H1 (cell line): ENCODE results near the gene MT4. TPM values are rescaled to one million over a fixed set of nuclear protein-coding genes. Genes with fewer than 3 reads are reported as not detected.

Experiments used
- CTCF ChIA-PET: fragments of 300-600 bp; sonication (Branson Sonifier 250); formaldehyde crosslinking; loops from one replicate; lab custom pipeline; 2021; ENCODE audit not compliant: partially characterized antibody; lab: Charles Lee
- POLR2A ChIA-PET: fragments of 300-600 bp; sonication (Branson Sonifier 250); formaldehyde crosslinking; loops from one replicate; lab custom pipeline; 2021; ENCODE audit warnings: inconsistent platforms; ENCODE audit not compliant: partially characterized antibody; lab: Charles Lee
- DNase-seq, 2 experiments: peaks; one replicate each; pipeline versions ENCODE4 v3.0.0 to v3.0.0-alpha.2; 2010 to 2022; ENCODE audit warnings: low spot score in 2 of 2, low read depth in 1 of 2, mixed read lengths in 1 of 2
- FAIRE-seq: peaks from 2 replicates; lab custom pipeline; 2011; peaks lifted over from hg19 to GRCh38; lab: Jason Lieb, UNC
- H2AFZ ChIP-seq: 2 replicates; pipeline ENCODE4 v1.8.1; 2012; ENCODE audit warnings: low read length, inconsistent platforms
- H2AK5ac ChIP-seq: 2 replicates; pipeline ENCODE4 v1.6.1; 2013; ENCODE audit warnings: low read depth, low read length
- H2BK120ac ChIP-seq: replicated peaks from 2 replicates; pipeline ENCODE3; 2013; ENCODE audit warnings: low read depth, low read length, inconsistent platforms
- H2BK12ac ChIP-seq: 2 replicates; pipeline ENCODE4 v1.6.1; 2013; ENCODE audit warnings: low read depth, low read length
- H2BK15ac ChIP-seq: 2 replicates; pipeline ENCODE4 v1.6.1; 2013; ENCODE audit warnings: low read length
- H2BK20ac ChIP-seq: 2 replicates; pipeline ENCODE4 v1.6.1; 2013; ENCODE audit warnings: low read length
- H2BK5ac ChIP-seq: 2 replicates; pipeline ENCODE4 v1.6.1; 2013; ENCODE audit warnings: low read depth, low read length
- H3K14ac ChIP-seq: 2 replicates; pipeline ENCODE4 v1.6.1; 2013; ENCODE audit warnings: inconsistent platforms; ENCODE audit not compliant: insufficient read length
- H3K18ac ChIP-seq: 2 replicates; pipeline ENCODE4 v1.6.1; 2013; ENCODE audit warnings: low read length; ENCODE audit errors: extremely low read depth
- H3K23ac ChIP-seq: 2 replicates; pipeline ENCODE4 v1.6.1; 2013; ENCODE audit warnings: inconsistent platforms; ENCODE audit not compliant: insufficient read length
- H3K23me2 ChIP-seq: 2 replicates; pipeline ENCODE4 v1.6.1; 2013; ENCODE audit warnings: low read depth, low read length
- H3K27ac ChIP-seq: 2 replicates; pipeline ENCODE4 v1.6.1; 2011; ENCODE audit warnings: low read depth, low read length, inconsistent platforms
- H3K27me3 ChIP-seq, 4 experiments: replicated peaks in 1 of 4; 1 replicate in 1 of 4; 2 replicates in 3 of 4; pipeline versions ENCODE4 v1.6.1 to v1.8.1; 2011 to 2013; ENCODE audit warnings: low read length in 3 of 4, mild to moderate bottlenecking in 3 of 4, inconsistent platforms in 2 of 4, mixed read lengths in 2 of 4, moderate library complexity in 1 of 4; ENCODE audit not compliant: control insufficient read depth in 3 of 4, insufficient read depth in 3 of 4; ENCODE audit errors: extremely low read depth in 1 of 4
- H3K36me3 ChIP-seq, 4 experiments: 2 replicates each; pipeline versions ENCODE4 v1.6.1 to v1.8.1; 2011 to 2013; ENCODE audit warnings: mild to moderate bottlenecking in 4 of 4, low read length in 3 of 4, moderate library complexity in 2 of 4, control low read depth in 1 of 4, inconsistent platforms in 1 of 4; ENCODE audit not compliant: insufficient read depth in 4 of 4, control insufficient read depth in 2 of 4
- H3K4ac ChIP-seq: replicated peaks from 2 replicates; pipeline ENCODE3; 2013; ENCODE audit warnings: low read length, low read depth, mixed read lengths, inconsistent platforms; ENCODE audit not compliant: insufficient read length
- H3K4me1 ChIP-seq, 4 experiments: replicated peaks in 1 of 4; 1 replicate in 1 of 4; 2 replicates in 3 of 4; pipeline versions ENCODE4 v1.6.1 to v1.8.1; 2011 to 2013; ENCODE audit warnings: low read length in 3 of 4, inconsistent platforms in 2 of 4, mixed read lengths in 1 of 4; ENCODE audit not compliant: insufficient read depth in 4 of 4, control insufficient read depth in 3 of 4
- H3K4me2 ChIP-seq, 2 experiments: 2 replicates each; pipeline versions ENCODE4 v1.6.1 to v1.8.1; 2011 to 2013; ENCODE audit warnings: low read depth in 2 of 2, low read length in 2 of 2, control low read depth in 1 of 2, inconsistent platforms in 1 of 2, mild to moderate bottlenecking in 1 of 2; ENCODE audit not compliant: insufficient read depth in 1 of 2
- H3K4me3 ChIP-seq, 4 experiments: fragments of 200-600, 300-600 bp in 1 of 4; sonication (generic), shearing (Covaris generic), sonication (Bioruptor Twin) in 1 of 4; 2 replicates each; pipeline versions ENCODE4 v1.5.1 to v1.8.1; 2011 to 2016; ENCODE audit warnings: low read length in 4 of 4, low read depth in 3 of 4, control low read depth in 2 of 4, inconsistent platforms in 2 of 4, mild to moderate bottlenecking in 2 of 4, mixed read lengths in 1 of 4, moderate library complexity in 1 of 4; ENCODE audit not compliant: insufficient read depth in 2 of 4; ENCODE audit errors: extremely low read depth in 1 of 4
- H3K56ac ChIP-seq: replicated peaks from 2 replicates; pipeline ENCODE3; 2013; ENCODE audit warnings: low read depth, mild to moderate bottlenecking, mixed read lengths, low read length, inconsistent platforms; ENCODE audit not compliant: insufficient read length
- H3K79me1 ChIP-seq: 2 replicates; pipeline ENCODE4 v1.6.1; 2013; ENCODE audit warnings: low read depth, low read length, control low read depth
- H3K79me2 ChIP-seq, 2 experiments: 2 replicates each; pipeline versions ENCODE4 v1.6.1 to v1.8.1; 2012 to 2013; ENCODE audit warnings: low read length in 2 of 2, mild to moderate bottlenecking in 2 of 2, inconsistent platforms in 1 of 2; ENCODE audit not compliant: insufficient read depth in 2 of 2, control insufficient read depth in 1 of 2
- H3K9ac ChIP-seq, 4 experiments: replicated peaks in 1 of 4; 1 replicate in 1 of 4; 2 replicates in 3 of 4; pipeline versions ENCODE4 v1.6.1 to v1.8.1; 2011 to 2013; ENCODE audit warnings: low read depth in 3 of 4, low read length in 3 of 4, control low read depth in 2 of 4, mild to moderate bottlenecking in 2 of 4, moderate library complexity in 2 of 4, inconsistent platforms in 1 of 4; ENCODE audit errors: extremely low read depth in 1 of 4
- H3K9me3 ChIP-seq, 2 experiments: 2 replicates each; pipeline versions ENCODE4 v1.6.1 to v1.8.1; 2012 to 2013; ENCODE audit warnings: mild to moderate bottlenecking in 2 of 2, moderate library complexity in 2 of 2, control low read depth in 1 of 2, inconsistent platforms in 1 of 2, low read depth in 1 of 2, low read length in 1 of 2, mixed read lengths in 1 of 2; ENCODE audit not compliant: insufficient read depth in 2 of 2
- H4K20me1 ChIP-seq, 2 experiments: replicated peaks in 1 of 2; 2 replicates each; pipeline versions ENCODE3 to v1.8.1; 2011 to 2013; ENCODE audit warnings: inconsistent platforms in 2 of 2, low read length in 2 of 2, mild to moderate bottlenecking in 1 of 2; ENCODE audit not compliant: insufficient read depth in 2 of 2, control insufficient read depth in 1 of 2
- H4K5ac ChIP-seq: 2 replicates; pipeline ENCODE4 v1.6.1; 2013; ENCODE audit warnings: low read length, low read depth, mixed read lengths, inconsistent platforms; ENCODE audit not compliant: insufficient read length
- H4K8ac ChIP-seq: 2 replicates; pipeline ENCODE4 v1.8.0; 2013; ENCODE audit warnings: mild to moderate bottlenecking, moderate library complexity, low read length, inconsistent platforms; ENCODE audit not compliant: insufficient read depth; ENCODE audit errors: extremely low read depth
- H4K91ac ChIP-seq: replicated peaks from 2 replicates; pipeline ENCODE3; 2013; ENCODE audit warnings: low read length, mixed read lengths, inconsistent platforms; ENCODE audit not compliant: insufficient read length
- CBX8 ChIP-seq: fragments of 300-800, 300-1000 bp; sonication (generic); IDR thresholded peaks from 2 replicates; pipeline ENCODE4 v1.7.1; 2016; ENCODE audit warnings: low read depth, low read length, borderline replicate concordance
- GABPA ChIP-seq: IDR thresholded peaks from 2 replicates; pipeline ENCODE4 v1.6.1; 2011; ENCODE audit warnings: mild to moderate bottlenecking, low read length, moderate library complexity, borderline replicate concordance; ENCODE audit not compliant: insufficient read depth
- HDAC2 ChIP-seq, 2 experiments: fragments of 300-600 bp in 1 of 2; sonication (generic) in 1 of 2; IDR thresholded peaks; 2 replicates each; pipeline ENCODE4 v1.6.1; 2011 to 2012; ENCODE audit warnings: low read depth in 2 of 2, low read length in 2 of 2, mild to moderate bottlenecking in 2 of 2, moderate library complexity in 2 of 2, borderline replicate concordance in 1 of 2, inconsistent platforms in 1 of 2
- RAD21 ChIP-seq, 2 experiments: IDR thresholded peaks in 1 of 2; conservative IDR thresholded peaks in 1 of 2; 2 replicates each; pipeline ENCODE4 v1.6.1; 2011; ENCODE audit warnings: low read depth in 2 of 2, low read length in 2 of 2, improper control_type of control experiment in 1 of 2, inconsistent platforms in 1 of 2, mild to moderate bottlenecking in 1 of 2, moderate library complexity in 1 of 2
- SP4 ChIP-seq: IDR thresholded peaks from 2 replicates; pipeline ENCODE4 v1.6.1; 2012; ENCODE audit warnings: low read length, inconsistent platforms
- TEAD4 ChIP-seq: IDR thresholded peaks from 2 replicates; pipeline ENCODE4 v1.6.1; 2012; ENCODE audit warnings: low read depth, low read length, inconsistent platforms, mixed read lengths
- WGBS, 2 experiments: shearing (Covaris generic) in 1 of 2; methylation state at CpG; one replicate each; pipeline versions ENCODE4 v1.1.6 to v1.1.7; 2013 to 2015; ENCODE audit warnings: low lambda C conversion rate in 2 of 2, mixed read lengths in 2 of 2, inconsistent platforms in 1 of 2, low coverage in 1 of 2, missing lambda C conversion rate in 1 of 2; ENCODE audit not compliant: insufficient replicate concordance in 2 of 2, insufficient coverage in 1 of 2, insufficient read length in 1 of 2; ENCODE audit errors: extremely low coverage in 1 of 2, missing lambda C conversion rate in 1 of 2; 5-methylcytosine and 5-hydroxymethylcytosine counted together
- polyA plus RNA-seq, 7 experiments: library from polyadenylated mRNA; depleted of rRNA in 3 of 7; stranded (reverse) in 5 of 7; unstranded in 2 of 7; fragments of >200 nt in 5 of 7; fragments of 200-250 nt in 2 of 7; gene quantifications; 1 replicate in 5 of 7; 2 replicates in 1 of 7; 4 replicates in 1 of 7; pipeline versions ENCODE4 v1.2.1 to v1.2.3, GENCODE V29; 2011 to 2013; ENCODE audit warnings: missing spikeins in 2 of 7, mixed read lengths in 2 of 7
- total RNA-seq: library from RNA; stranded (reverse); fragmentation: NEBNext Ultra II Directional; extraction: Animal tissue kit (Norgen Biotek cat#: 25700); gene quantifications from 2 replicates; pipeline ENCODE4 v1.2.1, GENCODE V29; 2021
- TF ChIP-seq, protein P1 (sequence below): IDR thresholded peaks from 2 replicates; pipeline ENCODE4 v1.6.1; 2011; ENCODE audit warnings: low read depth, mild to moderate bottlenecking, low read length; ENCODE audit not compliant: insufficient read depth
- TF ChIP-seq, protein P2 (sequence below), 3 experiments: IDR thresholded peaks; 1 replicate in 2 of 3; 2 replicates in 1 of 3; pipeline versions ENCODE4 v1.5.1 to v1.6.1; 2011; ENCODE audit warnings: low read length in 3 of 3, mild to moderate bottlenecking in 3 of 3, inconsistent platforms in 2 of 3, low read depth in 1 of 3, moderate library complexity in 1 of 3; ENCODE audit not compliant: insufficient read depth in 1 of 3; ENCODE audit errors: control extremely low read depth in 1 of 3

The MT4 gene
- total and polyA plus RNA-seq, 2 of the 8 experiments (the other 6 are each of a cell fraction or from before 2014, with no cell fraction given) = not detected

DNA sequence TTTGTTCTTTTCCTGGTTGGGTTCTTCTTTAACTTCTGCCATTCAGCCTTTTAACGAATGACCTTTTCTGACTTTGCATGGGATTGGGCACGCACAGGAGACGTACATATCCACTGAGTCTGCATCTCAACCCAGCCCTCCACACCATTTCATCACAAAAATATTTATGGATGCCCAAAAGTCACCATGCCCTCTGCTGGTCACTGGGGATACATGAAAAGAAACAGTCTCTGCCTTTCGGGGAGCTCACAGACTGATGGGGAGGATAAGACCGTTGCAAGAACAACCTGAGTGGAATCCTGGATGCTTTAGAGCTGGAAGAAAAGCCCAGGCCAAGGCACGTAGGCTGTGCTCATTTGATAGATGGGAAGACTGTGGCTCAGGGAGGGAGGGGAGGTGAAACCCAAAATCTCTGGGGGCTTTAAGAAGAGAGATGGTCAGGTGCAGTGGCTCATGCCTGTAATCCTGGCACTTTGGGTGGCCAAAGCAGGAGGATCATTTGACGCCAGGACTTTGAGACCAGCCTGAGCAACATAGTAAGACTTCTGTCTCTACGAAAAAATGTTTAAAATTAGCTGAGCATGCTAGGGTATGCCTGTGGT lies 35.6 kb downstream of the MT4 start:
- ChIA-PET CTCF (interaction anchor here (0.6 to 9.2 kb wide), 47 partner anchors 9 to 366 kb away, joined by 3 to 85 read pairs (median 4); partner anchors contain the start of genes MT1A, MT1F, MT1G and MT3), POLR2A (interaction anchor here (0.6 to 0.9 kb wide), 3 partner anchors 23 to 502 kb away, joined by 3 read pairs; no protein-coding TSS in a partner anchor)
- H2BK20ac ChIP-seq = no peak overlapping the region
- H2BK12ac ChIP-seq = no peak overlapping the region
- no peak overlapping the region for H2BK15ac ChIP-seq
- no peak overlapping the region for H3K56ac ChIP-seq
- H4K91ac ChIP-seq = no peak overlapping the region
- FAIRE-seq = peak; percentile 63
- H3K9me3 ChIP-seq = no peaks in the 10 kb centered on the region
- WGBS, 2 experiments = 57% methylated on average over 8 of the region's 8 CpGs; no CpG with 5 or more reads in 1 of the 2 experiments
- H3K23ac ChIP-seq = no peak overlapping the region
- H3K9ac ChIP-seq = no peak overlapping the region
- DNase-seq = no peak
- no peaks in the 10 kb centered on the region for H3K79me2 ChIP-seq
- H3K23me2 ChIP-seq = no peaks in the 10 kb centered on the region
- H4K20me1 ChIP-seq = peaks cover 0 to 2% of the 10 kb centered on the region in 2 experiments
- H3K18ac ChIP-seq = no peak overlapping the region
- no peak overlapping the region for H2BK5ac ChIP-seq
- no peak overlapping the region for H3K4ac ChIP-seq
- H3K36me3 ChIP-seq = no peaks in the 10 kb centered on the region
- no peak overlapping the region for H2AK5ac ChIP-seq
- H4K5ac ChIP-seq = no peak overlapping the region
- H3K4me2 ChIP-seq = no peak overlapping the region
- no peaks in the 10 kb centered on the region for H3K4me1 ChIP-seq
- H2BK120ac ChIP-seq = no peak overlapping the region
- no peak overlapping the region for H3K27ac ChIP-seq
- H3K79me1 ChIP-seq = no peaks in the 10 kb centered on the region
- H3K14ac ChIP-seq = no peak overlapping the region
- H3K4me3 ChIP-seq = no peak overlapping the region
- no peak overlapping the region for H4K8ac ChIP-seq
- no peak overlapping the region for H2AFZ ChIP-seq
- peaks cover 0 to under 1% (median 0%) of the 10 kb centered on the region in 4 experiments; a peak in 1 of 7 replicates for H3K27me3 ChIP-seq
- TF ChIP-seq TEAD4 (no peak), SP4 (no peak), HDAC2 (IDR thresholded peaks at IDR 0.05; ENCODE audit: borderline replicate concordance in 1 of 2, low read depth in 2 of 2, low read length in 2 of 2) (no peak), GABPA (no peak), RAD21 (IDR thresholded peaks at IDR 0.05 in 1 of 2, conservative IDR thresholded peaks at IDR 0.05 in 1 of 2; ENCODE audit: low read depth in 2 of 2, low read length in 2 of 2) (peak; percentile 52 to 57), CBX8 (no peak)
- TF ChIP-seq, protein P1, sequence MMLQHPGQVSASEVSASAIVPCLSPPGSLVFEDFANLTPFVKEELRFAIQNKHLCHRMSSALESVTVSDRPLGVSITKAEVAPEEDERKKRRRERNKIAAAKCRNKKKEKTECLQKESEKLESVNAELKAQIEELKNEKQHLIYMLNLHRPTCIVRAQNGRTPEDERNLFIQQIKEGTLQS = no peak
- TF ChIP-seq, protein P2, sequence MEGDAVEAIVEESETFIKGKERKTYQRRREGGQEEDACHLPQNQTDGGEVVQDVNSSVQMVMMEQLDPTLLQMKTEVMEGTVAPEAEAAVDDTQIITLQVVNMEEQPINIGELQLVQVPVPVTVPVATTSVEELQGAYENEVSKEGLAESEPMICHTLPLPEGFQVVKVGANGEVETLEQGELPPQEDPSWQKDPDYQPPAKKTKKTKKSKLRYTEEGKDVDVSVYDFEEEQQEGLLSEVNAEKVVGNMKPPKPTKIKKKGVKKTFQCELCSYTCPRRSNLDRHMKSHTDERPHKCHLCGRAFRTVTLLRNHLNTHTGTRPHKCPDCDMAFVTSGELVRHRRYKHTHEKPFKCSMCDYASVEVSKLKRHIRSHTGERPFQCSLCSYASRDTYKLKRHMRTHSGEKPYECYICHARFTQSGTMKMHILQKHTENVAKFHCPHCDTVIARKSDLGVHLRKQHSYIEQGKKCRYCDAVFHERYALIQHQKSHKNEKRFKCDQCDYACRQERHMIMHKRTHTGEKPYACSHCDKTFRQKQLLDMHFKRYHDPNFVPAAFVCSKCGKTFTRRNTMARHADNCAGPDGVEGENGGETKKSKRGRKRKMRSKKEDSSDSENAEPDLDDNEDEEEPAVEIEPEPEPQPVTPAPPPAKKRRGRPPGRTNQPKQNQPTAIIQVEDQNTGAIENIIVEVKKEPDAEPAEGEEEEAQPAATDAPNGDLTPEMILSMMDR (IDR thresholded peaks at IDR 0.05; ENCODE audit: control extremely low read depth in 1 of 3, insufficient read depth in 1 of 3, low read depth in 1 of 3, low read length in 3 of 3) = peak; percentile 34 to 66 (median 58)
